HG02642 (cell line): Measurements from ENCODE around the gene SLC9A7.

Experiments
- ATAC-seq: cut with Tn5 transposase; IDR thresholded peaks from one replicate; pipeline ENCODE4 v1.9.1; 2021; ENCODE audit warnings: mild to moderate bottlenecking; ENCODE audit not compliant: unreplicated experiment, poor library complexity

SLC9A7 gene

DNA sequence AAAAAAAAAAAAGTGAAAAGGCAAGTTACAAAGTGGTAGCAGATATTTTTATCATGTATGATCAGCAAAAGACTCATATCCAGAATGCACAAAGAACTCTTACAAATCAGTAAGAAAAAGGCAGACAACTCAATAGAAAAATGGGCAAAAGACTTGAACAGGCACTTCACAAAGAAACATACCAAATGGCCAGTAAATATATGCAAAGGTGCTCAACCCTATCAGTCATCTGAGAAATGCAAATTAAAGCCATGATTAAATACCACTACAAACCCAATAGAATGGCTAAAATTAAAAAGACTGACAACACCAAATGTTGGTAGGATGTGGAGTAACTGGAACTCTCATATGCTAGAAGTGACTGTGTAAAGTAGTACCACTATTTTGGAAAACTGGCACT, 140.0 kb downstream of the SLC9A7 start:
- no peak for ATAC-seq

DNA sequence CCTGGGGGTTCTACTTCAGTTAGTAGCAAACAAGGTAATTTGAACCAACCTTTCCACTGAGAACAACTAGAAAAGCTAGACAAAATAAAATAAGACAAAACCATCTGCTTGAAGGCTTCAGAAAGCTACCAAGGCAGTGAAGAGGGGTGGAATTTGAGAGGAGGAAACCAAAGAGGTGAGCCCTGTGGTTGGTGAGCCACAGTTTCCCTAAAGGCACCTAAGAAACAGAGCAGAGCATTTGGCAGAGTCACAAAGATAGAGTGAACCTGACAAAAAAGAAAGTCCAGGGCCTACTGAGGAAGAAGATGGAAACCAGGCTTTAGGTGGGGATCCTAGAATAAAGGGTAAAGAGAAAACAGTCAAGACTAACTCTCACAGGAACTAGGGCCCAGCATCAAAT, 141.0 kb downstream of the SLC9A7 start:
- no peak for ATAC-seq

DNA sequence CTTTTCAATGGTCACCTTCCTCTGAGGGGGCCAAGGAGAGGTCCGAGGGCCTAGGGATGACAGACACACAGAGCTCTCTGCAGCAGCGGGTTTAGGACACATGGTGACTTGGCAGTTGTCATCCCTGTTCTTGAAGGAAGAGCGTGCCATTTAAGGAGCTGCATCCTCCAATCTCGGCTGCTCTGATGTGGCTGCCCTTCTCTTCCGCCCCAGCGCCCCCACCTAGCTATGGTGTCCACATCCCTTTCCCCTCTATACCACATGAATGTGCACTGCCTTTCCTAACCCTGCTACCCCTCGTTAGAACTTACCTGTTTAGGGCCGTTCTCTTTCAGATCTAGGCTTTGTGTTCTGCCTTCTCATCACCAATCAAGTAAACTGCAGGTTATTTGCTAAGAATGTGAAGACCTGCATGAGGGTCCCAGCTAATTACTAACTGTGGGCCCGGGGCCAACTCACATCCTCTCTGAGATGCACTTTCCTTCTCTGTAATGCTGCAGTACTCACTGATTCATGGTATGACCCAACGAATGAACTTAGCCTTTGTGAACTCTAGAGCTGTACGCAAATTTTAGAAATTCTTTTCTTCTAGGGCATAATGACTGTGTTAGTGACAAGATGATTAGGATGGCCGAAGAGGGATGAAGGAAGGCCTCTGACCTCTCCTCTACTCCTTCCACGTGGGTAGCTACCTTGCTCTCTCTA, 147.1 kb downstream of the SLC9A7 start:
- no peak for ATAC-seq

DNA sequence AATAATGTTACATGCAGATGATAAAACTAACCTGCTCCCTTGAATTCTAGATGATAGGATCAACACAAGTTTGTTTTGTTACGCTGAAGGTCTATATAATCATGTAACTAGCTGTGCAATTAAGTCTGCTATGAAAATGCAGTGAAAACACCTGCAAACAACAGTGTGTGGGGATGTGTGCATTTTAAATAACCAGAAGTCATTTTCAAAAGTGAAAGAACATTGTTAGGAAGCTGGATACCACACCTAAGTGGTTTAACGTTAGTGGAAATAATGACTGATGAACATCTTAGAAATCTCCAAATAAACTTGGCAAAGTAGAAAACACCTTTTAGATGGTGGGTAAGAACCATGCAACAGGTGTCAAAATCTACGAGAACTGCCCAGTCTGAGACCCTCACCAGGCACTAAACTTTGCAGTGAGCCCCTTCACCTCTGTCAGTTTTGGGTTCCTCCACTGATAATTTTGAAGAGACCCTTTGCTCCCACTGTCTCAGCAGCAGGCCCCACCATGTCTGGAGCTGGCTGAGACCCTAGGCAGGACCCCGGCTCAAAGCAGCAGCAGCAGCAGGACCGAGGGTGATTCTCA, 148.8 kb downstream of the SLC9A7 start:
- ATAC-seq: no peak

DNA sequence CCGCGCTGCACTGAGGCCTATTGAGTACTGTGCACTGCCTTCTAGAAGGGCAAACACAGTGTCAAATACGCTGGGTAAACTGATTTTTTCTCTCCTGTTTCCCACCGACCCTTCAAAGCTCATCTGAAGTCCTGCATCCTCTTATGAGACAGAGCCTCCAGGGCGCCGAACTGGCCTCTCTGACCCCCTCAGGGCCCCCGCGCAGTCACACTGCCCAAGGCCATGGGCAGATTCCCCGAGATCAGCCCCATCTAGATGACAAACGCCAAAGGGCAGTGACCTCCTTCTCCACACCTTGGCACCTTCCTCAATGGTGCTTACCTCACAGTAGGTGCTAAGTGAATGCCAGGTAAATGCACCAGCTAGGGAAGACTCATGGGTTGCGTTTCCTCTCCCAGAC, 151.0 kb downstream of the SLC9A7 start:
- no peak for ATAC-seq

DNA sequence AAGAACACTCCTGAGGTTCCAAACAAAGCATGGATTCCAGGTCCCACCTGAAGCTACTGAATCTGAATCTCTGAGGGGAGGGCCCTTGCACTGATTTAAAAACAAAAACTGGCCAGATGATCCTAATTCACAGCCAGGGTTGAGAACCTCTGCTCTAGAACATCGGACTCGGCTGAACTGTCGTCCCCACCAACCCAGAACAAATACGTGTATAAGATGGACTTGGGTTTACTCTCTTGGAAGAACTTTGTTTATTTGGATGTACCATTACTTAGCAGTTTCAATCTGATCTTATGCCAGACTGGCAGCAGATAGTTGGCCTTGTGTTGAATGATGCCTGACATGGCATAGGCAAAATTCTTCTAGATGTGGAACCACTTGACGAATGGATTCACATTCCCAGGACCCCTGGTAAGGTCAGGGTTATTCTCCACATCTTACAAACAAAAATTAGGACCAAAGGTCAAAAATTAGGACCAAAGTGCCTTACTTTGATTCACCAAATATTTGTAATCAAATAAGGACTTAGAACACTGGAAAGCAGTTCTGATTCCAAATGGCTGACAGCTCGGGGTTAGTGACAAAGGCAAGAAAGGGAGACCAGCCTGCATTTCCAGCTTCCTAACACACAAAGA, 156.3 kb downstream of the SLC9A7 start:
- no peak for ATAC-seq

DNA sequence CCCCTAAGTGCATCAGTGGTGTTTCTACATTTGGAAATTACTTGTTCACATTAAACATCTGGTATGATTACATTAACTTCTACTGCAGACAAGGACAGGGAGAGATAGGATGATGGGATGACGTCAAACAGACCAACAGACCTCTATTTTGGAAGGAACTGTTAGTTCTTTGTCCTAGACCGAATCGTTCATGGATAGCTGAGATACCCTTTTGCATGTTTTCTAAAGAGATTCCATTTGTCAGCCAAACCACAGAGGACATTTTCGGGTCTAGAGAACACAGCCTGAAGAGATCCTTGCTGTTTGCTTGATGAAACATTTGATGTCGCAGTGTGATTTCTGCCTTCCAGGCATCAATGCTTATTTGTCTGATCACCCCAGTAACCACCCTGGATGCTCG, 157.6 kb downstream of the SLC9A7 start:
- no peak for ATAC-seq

DNA sequence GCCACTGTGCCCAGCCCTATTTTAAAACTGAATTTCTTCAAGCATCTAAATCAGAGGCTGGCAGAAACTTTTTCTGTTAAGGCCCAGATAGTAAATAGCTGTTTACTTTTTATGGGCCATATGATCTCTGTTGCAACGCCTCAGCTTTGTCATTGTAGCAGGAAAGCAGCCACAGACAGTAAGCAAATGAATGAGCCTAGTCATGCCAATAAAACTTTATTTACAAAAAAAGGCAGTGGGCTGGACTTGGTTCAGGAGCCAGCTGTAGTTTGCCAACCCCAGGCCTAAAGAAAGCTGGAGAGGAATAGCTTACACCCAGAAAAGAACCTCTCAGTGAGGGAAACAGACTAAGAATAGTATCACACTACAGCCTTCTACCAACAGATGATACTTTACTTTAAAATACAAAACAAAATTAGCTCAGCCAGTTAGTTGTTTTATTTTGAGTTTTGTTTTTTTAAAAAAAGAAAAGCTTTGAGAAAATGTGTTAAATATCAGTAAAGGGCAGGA, 159.8 kb downstream of the SLC9A7 start:
- ATAC-seq: no peak

DNA sequence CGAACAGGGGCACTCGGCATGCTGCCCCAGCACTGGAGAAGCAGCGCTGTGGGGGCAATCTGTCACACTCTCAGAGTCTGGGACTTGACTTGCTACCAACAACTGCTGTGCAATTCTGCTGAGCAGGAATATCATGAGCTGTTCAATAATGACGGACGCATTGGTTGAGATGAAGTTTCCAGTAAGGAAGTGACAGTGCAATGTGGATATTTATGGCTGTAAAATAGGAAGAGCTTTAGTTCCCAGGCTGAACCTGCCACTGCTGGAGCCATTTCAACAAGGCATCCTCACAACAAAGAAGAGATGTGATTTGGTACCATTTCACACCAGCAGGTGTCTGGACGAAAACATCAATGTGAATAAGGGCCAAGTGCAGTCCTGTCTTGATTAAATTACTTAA, 161.1 kb downstream of the SLC9A7 start:
- no peak for ATAC-seq

DNA sequence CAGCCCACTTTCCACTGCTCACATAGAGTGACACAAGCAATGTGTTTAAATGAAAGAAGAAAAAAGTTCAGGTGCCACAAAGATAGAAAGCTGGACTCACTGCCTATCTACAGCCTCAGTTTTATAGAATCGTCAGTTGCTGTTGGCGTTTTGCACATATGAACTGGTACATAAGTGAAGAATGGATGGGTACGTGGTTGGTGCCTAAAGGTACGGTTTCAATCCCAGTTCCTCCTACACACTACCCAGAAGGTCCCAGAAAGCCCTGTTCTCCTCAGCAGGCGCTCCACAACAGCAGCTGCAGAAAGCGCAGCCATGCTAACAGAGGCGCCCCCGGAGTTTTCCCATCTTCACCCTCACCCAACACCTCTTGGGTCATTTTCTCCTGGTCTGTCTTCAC, 161.7 kb downstream of the SLC9A7 start:
- no peak for ATAC-seq

DNA sequence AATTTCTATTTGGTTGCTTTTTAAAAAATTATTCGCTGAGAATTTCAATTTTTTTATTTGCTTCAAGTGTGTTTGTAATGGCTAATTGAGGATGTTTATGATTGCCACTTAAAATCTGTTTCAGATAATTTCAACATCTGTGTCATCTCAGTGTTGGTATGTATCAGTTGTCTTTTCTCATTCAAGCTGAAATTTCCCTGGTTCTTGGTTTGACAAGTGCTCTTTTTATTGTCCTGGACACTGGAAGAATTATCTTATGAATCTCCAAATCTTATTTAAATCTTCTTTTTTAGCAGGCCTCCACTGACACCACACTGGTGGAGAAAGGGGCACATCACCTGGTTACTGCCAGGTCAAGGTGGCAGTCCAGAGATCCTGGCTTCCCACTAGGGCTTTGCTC, 163.8 kb downstream of the SLC9A7 start:
- ATAC-seq: no peak

DNA sequence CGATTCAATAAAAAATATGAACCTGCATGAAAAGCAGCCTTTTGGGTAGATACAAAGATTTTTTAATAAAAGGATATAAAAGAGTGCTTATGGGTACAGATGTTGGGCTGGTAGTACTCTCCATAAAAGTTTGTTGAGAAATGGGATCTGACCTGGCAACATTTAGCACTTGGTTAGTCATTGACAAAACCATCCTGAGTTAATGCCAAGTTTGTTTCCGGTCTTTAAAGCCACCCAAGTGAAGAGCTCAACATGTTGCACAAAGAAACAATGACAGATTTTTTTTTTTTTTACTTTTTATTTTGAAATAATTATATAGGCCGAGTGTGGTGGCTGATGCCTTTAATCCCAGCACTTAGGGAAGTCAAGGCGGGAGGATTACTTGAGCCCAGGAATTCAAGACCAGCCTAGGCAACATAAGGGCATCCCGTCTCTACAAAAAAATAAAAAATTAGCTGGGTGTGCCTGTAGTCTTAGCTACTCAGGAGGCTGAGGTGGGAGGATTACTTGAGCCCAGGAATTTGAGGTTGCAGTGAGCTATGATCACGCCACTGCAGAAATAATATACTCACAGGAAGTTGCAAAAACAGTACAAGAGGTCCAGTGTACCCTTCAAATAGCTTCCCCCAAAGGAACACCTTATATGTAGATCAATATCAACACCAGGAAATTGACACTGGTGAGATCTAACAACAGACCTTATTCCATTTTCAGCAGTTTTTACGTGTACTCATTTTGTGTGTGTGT, 168.8 kb downstream of the SLC9A7 start:
- no peak for ATAC-seq

DNA sequence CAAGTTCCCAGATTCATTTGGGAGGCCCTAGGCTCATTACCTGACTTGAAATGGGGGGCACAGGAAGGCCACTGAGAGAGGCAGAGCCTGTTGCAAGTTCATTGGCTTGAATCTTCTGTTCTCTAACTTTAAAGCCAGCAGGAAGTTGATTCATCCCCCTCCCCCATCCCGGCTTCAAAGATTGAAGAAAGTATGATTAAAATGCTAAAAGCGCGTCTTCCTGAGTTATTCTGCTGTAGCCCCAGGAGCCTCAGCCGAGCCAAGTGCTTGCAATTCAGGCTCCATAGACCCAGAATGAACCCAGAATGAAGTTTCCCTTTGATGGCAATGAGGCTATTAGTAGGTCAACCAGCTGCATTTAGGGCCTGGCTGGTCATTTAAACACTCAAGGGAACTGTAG, 170.7 kb downstream of the SLC9A7 start:
- no peak for ATAC-seq

DNA sequence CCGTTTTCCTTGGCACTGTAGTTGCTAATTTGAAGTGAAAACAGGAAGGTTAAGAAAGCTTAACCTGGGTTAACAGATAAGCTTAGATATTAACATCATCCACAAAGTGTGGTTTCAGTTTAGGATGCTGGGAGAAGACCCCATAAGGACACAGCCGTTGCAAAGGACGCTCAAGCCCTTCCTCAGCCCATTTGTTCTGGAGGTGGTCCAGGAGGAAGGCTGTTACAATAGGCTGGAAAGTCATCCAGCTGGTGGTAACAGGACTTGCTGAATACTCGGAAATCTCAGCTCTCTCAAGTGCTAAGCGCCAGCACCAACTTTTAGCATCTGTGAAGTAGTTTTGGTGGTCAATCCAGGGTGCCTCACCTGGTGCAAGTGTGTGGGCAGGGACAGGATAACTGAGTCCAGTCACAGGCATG, 171.2 kb downstream of the SLC9A7 start:
- no peak for ATAC-seq

DNA sequence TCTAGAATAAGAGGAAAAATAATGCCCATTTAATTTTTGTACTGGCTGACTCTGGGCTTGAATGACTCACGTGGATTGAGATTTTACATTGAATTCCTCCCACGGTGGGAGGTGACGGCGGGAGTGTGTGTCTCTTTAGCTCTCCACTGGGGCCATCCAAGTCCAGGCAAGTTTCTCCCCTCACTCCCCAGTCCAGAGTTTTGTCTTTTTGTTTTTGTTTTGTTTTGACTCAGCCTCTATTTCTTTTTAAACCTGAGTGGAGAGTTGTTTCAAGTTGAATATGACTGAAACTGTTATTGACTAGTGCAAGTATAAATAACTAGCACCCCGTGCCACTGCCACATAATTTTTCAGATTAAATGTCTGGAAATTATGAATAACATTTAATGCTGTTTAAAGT, 171.8 kb downstream of the SLC9A7 start:
- peak; percentile 71 for ATAC-seq

DNA sequence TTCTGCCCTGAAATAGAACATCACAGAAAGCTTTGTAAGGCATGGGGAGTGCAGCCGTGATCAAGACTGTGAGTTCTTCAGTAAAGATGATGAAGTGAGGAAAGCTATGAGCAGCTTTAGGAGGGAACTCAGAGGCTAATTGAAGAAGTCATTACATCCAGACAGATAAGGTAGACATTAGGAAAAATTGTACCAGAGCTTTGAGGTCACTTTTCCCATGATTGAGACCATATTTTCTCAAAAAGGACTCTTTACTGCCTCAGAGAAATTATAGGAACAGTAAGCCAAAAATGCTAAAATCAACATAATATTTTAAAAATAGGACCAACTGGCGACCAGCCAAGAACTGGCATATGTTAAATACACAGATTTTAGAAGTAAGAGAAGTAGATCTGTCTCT, 174.2 kb downstream of the SLC9A7 start:
- ATAC-seq: no peak

DNA sequence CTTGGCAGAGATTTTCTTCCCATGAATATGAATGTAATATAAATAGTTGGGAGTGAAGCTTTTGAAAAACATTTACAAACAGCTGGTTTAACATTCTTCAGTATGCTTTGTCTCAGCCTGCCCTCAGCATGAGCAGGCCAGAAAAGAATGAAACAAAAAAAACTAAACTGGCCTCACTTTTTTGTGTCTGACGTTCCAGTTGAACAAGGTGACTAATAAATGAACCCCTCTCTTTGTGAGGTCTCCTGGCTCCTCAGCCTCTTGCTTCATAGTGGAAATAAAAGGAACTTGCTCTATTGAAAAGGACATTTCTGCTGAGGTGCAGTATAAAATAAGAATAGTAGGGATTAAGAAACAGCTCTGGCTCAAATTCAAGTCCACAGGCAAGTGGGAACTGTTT, 176.0 kb downstream of the SLC9A7 start:
- ATAC-seq: no peak

DNA sequence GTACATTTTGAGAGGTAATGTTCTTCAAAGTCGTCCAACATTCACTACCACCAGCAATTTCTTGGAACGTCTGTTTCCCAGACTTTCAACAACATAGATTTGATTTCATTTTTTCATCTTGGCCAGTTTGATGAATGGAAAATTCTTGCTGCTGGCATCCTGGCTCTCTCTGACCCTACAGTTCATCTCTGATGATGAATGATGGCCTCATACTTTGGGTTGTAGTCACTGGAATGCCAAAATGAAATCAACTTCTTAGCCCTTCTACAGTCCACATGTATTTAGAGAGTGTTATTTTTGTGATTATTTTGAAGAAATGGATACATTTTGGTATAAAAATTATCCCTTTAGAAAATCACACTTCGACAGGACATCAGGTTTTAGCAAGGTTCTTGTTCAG, 176.6 kb downstream of the SLC9A7 start:
- ATAC-seq: no peak

DNA sequence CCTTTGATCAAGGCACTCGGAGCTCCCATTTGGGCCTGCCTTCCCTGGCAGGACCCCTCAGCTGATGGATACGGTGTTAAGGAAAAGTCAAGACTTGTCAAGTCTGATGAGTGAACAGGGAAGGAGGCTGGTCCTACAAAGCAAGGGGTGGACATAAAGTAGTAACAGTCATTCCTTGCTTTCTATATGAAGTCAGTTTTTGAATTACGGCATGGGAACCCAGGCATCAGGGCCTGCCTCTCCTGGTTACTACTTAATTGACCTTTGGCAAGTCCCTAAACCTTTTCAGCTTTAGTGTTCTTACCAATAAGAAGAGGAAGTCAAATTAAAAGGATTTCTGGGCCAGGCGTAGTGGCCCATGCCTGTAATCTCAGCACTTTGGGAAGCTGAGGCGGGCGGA, 178.3 kb downstream of the SLC9A7 start:
- no peak for ATAC-seq

DNA sequence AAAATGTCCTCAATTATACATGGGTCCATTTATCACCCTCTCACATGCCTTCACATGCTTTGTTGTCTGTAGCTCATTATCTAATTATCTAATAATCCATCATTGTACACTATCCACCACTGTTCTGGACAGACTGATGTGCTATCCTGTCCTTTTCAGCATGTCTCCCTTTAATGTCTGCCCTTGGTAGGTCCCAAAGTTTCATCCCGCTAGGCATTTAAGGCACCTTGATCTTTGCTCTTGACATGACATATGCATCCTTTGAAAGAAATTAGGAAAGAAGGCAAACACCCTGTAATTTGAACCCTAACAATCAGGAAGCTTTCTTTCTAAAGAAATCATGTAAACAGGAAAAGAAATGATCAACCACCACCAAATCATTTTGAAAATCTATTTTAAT, 179.7 kb downstream of the SLC9A7 start:
- ATAC-seq: no peak
